ENCODE measurements around the gene TCAF1. TPM values are rescaled to one million over a fixed set of nuclear protein-coding genes. Genes with fewer than 3 reads are reported as not detected.
"Not testable (repeated sequence)": the region's sequence is repeated elsewhere in the genome, so short reads cannot be mapped to it uniquely, and the experiment has no call there.

TCAF1 gene
- total and polyA plus RNA-seq, 4 donors: 108 to 156 (median 121) TPM

- H3K4me1 ChIP-seq (ENCODE audit: control insufficient read depth, insufficient read depth, low read length); H3K9me3 ChIP-seq (ENCODE audit: control insufficient read depth, insufficient read depth, low read length); H3K36me3 ChIP-seq (ENCODE audit: control insufficient read depth, insufficient read depth, low read length); H3K4me3 ChIP-seq (ENCODE audit: low read depth, low read length); DNase-seq (ENCODE audit: low read depth in 4 of 6, low spot score in 6 of 6); H3K27ac ChIP-seq (ENCODE audit: low read depth, low read length); H3K27me3 ChIP-seq (ENCODE audit: control insufficient read depth, insufficient read depth, low read length): not testable (repeated sequence)
- WGBS (ENCODE audit: insufficient coverage): no CpG with 5 or more reads among the region's 6 CpGs
Observed at GRCh38 chr7:143810639-143811038, 91.3 kb downstream of the TCAF1 start.

DNA sequence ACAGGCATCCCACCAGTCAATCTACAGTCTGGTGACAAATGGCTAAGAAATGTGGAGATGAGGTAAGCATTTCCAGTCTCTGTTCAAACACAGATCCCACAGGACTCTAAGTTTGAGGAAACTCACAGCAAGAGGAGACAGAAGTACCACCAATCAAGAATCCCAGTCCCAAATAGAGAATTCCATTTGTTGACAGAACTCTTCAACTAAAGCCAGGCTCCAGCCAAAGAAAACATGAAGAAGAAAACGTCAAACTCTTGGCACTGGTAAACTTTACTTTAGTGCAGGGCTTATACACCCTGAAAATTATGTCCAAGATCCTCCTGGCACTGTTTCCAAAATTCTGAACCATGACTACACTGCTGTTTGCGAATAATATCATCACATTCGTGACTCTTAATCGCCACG, 95.3 kb downstream of the TCAF1 start:
- WGBS (ENCODE audit: insufficient coverage): no CpG with 5 or more reads among the region's 5 CpGs
- not testable (repeated sequence) for H3K27me3 ChIP-seq (ENCODE audit: control insufficient read depth, insufficient read depth, low read length); DNase-seq (ENCODE audit: low read depth in 4 of 6, low spot score in 6 of 6)

More for the DNA sequence above, 95.3 kb downstream of the TCAF1 start:
- H3K4me3 ChIP-seq (ENCODE audit: low read depth, low read length); H3K36me3 ChIP-seq (ENCODE audit: control insufficient read depth, insufficient read depth, low read length); H3K4me1 ChIP-seq (ENCODE audit: control insufficient read depth, insufficient read depth, low read length); H3K27ac ChIP-seq (ENCODE audit: low read depth, low read length); H3K9me3 ChIP-seq (ENCODE audit: control insufficient read depth, insufficient read depth, low read length): not testable (repeated sequence)

Other genes starting within 250 kb of the TCAF1 start
- under 1 TPM; 0.69 to 0.94 TPM for gene CTAGE6, start 144.5 kb downstream of the TCAF1 start, total RNA-seq
- gene CTAGE6, start 144.5 kb downstream of the TCAF1 start, polyA plus RNA-seq (ENCODE audit: insufficient read length in 2 of 2): not detected
- gene OR2F2, start 33.1 kb upstream of the TCAF1 start, total RNA-seq: not detected
- not detected for gene OR2F2, start 33.1 kb upstream of the TCAF1 start, polyA plus RNA-seq (ENCODE audit: insufficient read length in 2 of 2)
- gene OR2F1, start 52.7 kb upstream of the TCAF1 start, total RNA-seq: not detected
- gene OR2F1, start 52.7 kb upstream of the TCAF1 start, polyA plus RNA-seq (ENCODE audit: insufficient read length in 2 of 2): under 1 TPM in 1 of 2 donors, not detected in 1; 0.42 TPM
- not detected for gene OR6B1, start 98.1 kb upstream of the TCAF1 start, total RNA-seq
- under 1 TPM in 1 of 2 donors, not detected in 1; 0.03 TPM for gene OR6B1, start 98.1 kb upstream of the TCAF1 start, polyA plus RNA-seq (ENCODE audit: insufficient read length in 2 of 2)
- gene OR2A5, start 146.8 kb upstream of the TCAF1 start, total RNA-seq: under 1 TPM in 1 of 2 donors, not detected in 1; under 0.01 TPM
- gene OR2A5, start 146.8 kb upstream of the TCAF1 start, polyA plus RNA-seq (ENCODE audit: insufficient read length in 2 of 2): under 1 TPM in 1 of 2 donors, not detected in 1; 0.30 TPM
- not detected for gene OR2A25, start 167.6 kb upstream of the TCAF1 start, total RNA-seq
- under 1 TPM in 1 of 2 donors, not detected in 1; 0.11 TPM for gene OR2A25, start 167.6 kb upstream of the TCAF1 start, polyA plus RNA-seq (ENCODE audit: insufficient read length in 2 of 2)
- not detected for gene OR2A12, start 184.1 kb upstream of the TCAF1 start, total RNA-seq
- gene OR2A12, start 184.1 kb upstream of the TCAF1 start, polyA plus RNA-seq (ENCODE audit: insufficient read length in 2 of 2): under 1 TPM in 1 of 2 donors, not detected in 1; 0.03 TPM
- not detected for gene OR2A2, start 207.4 kb upstream of the TCAF1 start, total RNA-seq
- not detected for gene OR2A2, start 207.4 kb upstream of the TCAF1 start, polyA plus RNA-seq (ENCODE audit: insufficient read length in 2 of 2)
- not detected for gene OR2A14, start 221.0 kb upstream of the TCAF1 start, total RNA-seq
- not detected for gene OR2A14, start 221.0 kb upstream of the TCAF1 start, polyA plus RNA-seq (ENCODE audit: insufficient read length in 2 of 2)